Panc1 (cell line): ENCODE data around the gene ZNF253. TPM values are rescaled to one million over a fixed set of nuclear protein-coding genes. Genes with fewer than 3 reads are reported as not detected.

ENCODE experiments used
- ATAC-seq: fragments of 200-7000 bp; cut with Tn5 transposase; 2 replicates; pipeline ENCODE4 v1.9.1; 2020; ENCODE audit warnings: mild to moderate bottlenecking, moderate library complexity
- BruUV-seq: library from RNA; stranded (reverse); fragments of 400-500 nt; replicated peaks from 2 replicates; lab custom pipeline; 2021; lab: Mats Ljungman, UMichigan
- CTCF ChIA-PET: fragments of 300-600 bp; sonication (Branson Sonifier 250); formaldehyde crosslinking; loops from one replicate; lab custom pipeline; 2022; ENCODE audit warnings: antibody characterized with exemption; lab: Charles Lee
- POLR2A ChIA-PET: fragments of 300-600 bp; sonication (Branson Sonifier 250); formaldehyde crosslinking; loops from one replicate; lab custom pipeline; 2022; ENCODE audit warnings: antibody characterized with exemption; lab: Charles Lee
- DNase-seq: peaks from one replicate; pipeline ENCODE4 v3.0.0-alpha.2; 2010; ENCODE audit warnings: low read depth, low spot score
- H3K27ac ChIP-seq: 2 replicates; pipeline ENCODE4 v1.5.1; 2011; ENCODE audit warnings: mild to moderate bottlenecking, low read length, inconsistent platforms
- H3K27me3 ChIP-seq: fragments of 200-500 bp; sonication (Bioruptor generic); 2 replicates; pipeline ENCODE4 v1.6.0; 2014; ENCODE audit warnings: low read length, inconsistent platforms; ENCODE audit not compliant: control insufficient read depth, insufficient read depth
- H3K36me3 ChIP-seq: fragments of 200-500 bp; sonication (Bioruptor generic); 2 replicates; pipeline ENCODE4 v1.5.1; 2014; ENCODE audit warnings: inconsistent platforms, mild to moderate bottlenecking, low read length, moderate library complexity; ENCODE audit not compliant: control insufficient read depth, insufficient read depth
- H3K4me1 ChIP-seq: 2 replicates; pipeline ENCODE4 v1.5.1; 2011; ENCODE audit warnings: inconsistent platforms, mild to moderate bottlenecking, low read length, moderate library complexity; ENCODE audit not compliant: control insufficient read depth, insufficient read depth
- H3K4me3 ChIP-seq, 2 experiments: 2 replicates each; pipeline ENCODE4 v1.5.1; 2011 to 2012; ENCODE audit warnings: low read depth in 2 of 2, low read length in 2 of 2, mild to moderate bottlenecking in 2 of 2, inconsistent platforms in 1 of 2, moderate library complexity in 1 of 2
- H3K9me3 ChIP-seq: fragments of 200-500 bp; sonication (Bioruptor generic); 2 replicates; pipeline ENCODE4 v1.5.1; 2014; ENCODE audit warnings: low read depth, mild to moderate bottlenecking, inconsistent platforms, low read length, moderate library complexity; ENCODE audit not compliant: control insufficient read depth, insufficient read depth
- POLR2AphosphoS5 ChIP-seq: IDR thresholded peaks from 2 replicates; pipeline ENCODE4 v1.6.1; 2012; ENCODE audit warnings: mild to moderate bottlenecking, low read depth, low read length, moderate library complexity
- SIN3A ChIP-seq: IDR thresholded peaks from 2 replicates; pipeline ENCODE4 v1.6.1; 2012; ENCODE audit warnings: low read depth, mild to moderate bottlenecking, low read length, moderate library complexity, borderline replicate concordance; ENCODE audit not compliant: insufficient read depth
- TCF7L2 ChIP-seq: IDR thresholded peaks from 2 replicates; pipeline ENCODE4 v1.6.1; 2011; ENCODE audit warnings: mild to moderate bottlenecking, low read depth, low read length, inconsistent platforms
- in situ Hi-C: cut with HindIII; loops from 2 replicates; pipeline ENCODE4 v1.10.0; 2016; ENCODE audit warnings: low sequenced_read_pairs, low pct_unique_long_range_greater_than_20kb
- intact Hi-C: fragments of 100-400 bp; cut with micrococcal nuclease; formaldehyde crosslinking; loops from one replicate; pipeline ENCODE4 v1.10.0; 2022; ENCODE audit not compliant: unreplicated experiment
- total RNA-seq: library from RNA; stranded (reverse); gene quantifications from one replicate; pipeline ENCODE4 v1.2.1, GENCODE V29; 2021; ENCODE audit not compliant: unreplicated experiment
- TF ChIP-seq, protein P1 (sequence below): fragments of 450-650 bp; IDR thresholded peaks from 2 replicates; pipeline ENCODE4 v1.5.1; 2017; ENCODE audit warnings: mild to moderate bottlenecking
- TF ChIP-seq, protein P2 (sequence below), 2 experiments: IDR thresholded peaks; 2 replicates each; pipeline ENCODE4 v1.6.1; 2011 to 2012; ENCODE audit warnings: low read depth in 2 of 2, control low read depth in 1 of 2, low read length in 1 of 2, mild to moderate bottlenecking in 1 of 2, moderate library complexity in 1 of 2; ENCODE audit not compliant: insufficient read depth in 1 of 2

Gene ZNF253
- total RNA-seq, 1 experiment from 2014 or later: 8.9 TPM

DNA sequence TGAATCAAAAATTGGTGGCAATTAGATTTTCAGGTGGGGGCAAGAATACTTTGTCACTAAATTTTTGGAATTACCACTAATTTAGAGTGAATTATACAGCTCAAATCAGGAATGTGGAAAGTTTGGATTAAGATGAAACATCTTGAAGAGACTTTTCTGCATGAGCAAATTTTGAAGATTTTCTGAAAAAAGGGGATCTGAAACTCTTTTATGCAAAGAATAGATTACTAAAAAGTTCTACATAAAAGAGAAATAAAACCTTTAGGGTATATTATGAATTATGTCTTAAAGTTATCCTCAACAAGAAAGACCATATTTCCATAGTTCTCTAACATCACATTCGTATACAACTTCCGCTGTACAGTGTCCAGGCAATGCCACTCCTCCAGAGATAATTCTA, 71.7 kb downstream of the ZNF253 start:
- Histone ChIP-seq H3K36me3 (no peaks in the 10 kb centered on the region), H3K9me3 (peaks cover 25% of the 10 kb centered on the region; the same call in 1 of the 2 replicates), H3K27me3 (no peaks in the 10 kb centered on the region), H3K4me1 (no peaks in the 10 kb centered on the region), H3K27ac (no peak overlapping the region), H3K4me3 (no peak overlapping the region)
- intact Hi-C loops: no loop called here
- DNase-seq (no peak), ATAC-seq (no peak)
- TF ChIP-seq SIN3A (no peak), TCF7L2 (no peak), POLR2AphosphoS5 (no peak)
- TF ChIP-seq, protein P1, sequence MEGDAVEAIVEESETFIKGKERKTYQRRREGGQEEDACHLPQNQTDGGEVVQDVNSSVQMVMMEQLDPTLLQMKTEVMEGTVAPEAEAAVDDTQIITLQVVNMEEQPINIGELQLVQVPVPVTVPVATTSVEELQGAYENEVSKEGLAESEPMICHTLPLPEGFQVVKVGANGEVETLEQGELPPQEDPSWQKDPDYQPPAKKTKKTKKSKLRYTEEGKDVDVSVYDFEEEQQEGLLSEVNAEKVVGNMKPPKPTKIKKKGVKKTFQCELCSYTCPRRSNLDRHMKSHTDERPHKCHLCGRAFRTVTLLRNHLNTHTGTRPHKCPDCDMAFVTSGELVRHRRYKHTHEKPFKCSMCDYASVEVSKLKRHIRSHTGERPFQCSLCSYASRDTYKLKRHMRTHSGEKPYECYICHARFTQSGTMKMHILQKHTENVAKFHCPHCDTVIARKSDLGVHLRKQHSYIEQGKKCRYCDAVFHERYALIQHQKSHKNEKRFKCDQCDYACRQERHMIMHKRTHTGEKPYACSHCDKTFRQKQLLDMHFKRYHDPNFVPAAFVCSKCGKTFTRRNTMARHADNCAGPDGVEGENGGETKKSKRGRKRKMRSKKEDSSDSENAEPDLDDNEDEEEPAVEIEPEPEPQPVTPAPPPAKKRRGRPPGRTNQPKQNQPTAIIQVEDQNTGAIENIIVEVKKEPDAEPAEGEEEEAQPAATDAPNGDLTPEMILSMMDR: no peak
- TF ChIP-seq, protein P2, sequence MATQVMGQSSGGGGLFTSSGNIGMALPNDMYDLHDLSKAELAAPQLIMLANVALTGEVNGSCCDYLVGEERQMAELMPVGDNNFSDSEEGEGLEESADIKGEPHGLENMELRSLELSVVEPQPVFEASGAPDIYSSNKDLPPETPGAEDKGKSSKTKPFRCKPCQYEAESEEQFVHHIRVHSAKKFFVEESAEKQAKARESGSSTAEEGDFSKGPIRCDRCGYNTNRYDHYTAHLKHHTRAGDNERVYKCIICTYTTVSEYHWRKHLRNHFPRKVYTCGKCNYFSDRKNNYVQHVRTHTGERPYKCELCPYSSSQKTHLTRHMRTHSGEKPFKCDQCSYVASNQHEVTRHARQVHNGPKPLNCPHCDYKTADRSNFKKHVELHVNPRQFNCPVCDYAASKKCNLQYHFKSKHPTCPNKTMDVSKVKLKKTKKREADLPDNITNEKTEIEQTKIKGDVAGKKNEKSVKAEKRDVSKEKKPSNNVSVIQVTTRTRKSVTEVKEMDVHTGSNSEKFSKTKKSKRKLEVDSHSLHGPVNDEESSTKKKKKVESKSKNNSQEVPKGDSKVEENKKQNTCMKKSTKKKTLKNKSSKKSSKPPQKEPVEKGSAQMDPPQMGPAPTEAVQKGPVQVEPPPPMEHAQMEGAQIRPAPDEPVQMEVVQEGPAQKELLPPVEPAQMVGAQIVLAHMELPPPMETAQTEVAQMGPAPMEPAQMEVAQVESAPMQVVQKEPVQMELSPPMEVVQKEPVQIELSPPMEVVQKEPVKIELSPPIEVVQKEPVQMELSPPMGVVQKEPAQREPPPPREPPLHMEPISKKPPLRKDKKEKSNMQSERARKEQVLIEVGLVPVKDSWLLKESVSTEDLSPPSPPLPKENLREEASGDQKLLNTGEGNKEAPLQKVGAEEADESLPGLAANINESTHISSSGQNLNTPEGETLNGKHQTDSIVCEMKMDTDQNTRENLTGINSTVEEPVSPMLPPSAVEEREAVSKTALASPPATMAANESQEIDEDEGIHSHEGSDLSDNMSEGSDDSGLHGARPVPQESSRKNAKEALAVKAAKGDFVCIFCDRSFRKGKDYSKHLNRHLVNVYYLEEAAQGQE (IDR thresholded peaks at IDR 0.05; ENCODE audit: insufficient read depth in 1 of 2, low read depth in 2 of 2, low read length in 1 of 2): no peak
- in situ Hi-C loops: no loop called here
- ChIA-PET CTCF (no interaction called here), POLR2A (no interaction called here)
- BruUV-seq: no TSS peak

- Histone ChIP-seq H3K9me3 (peaks cover 17% of the 10 kb centered on the region; the same call in 1 of the 2 replicates), H3K36me3 (no peaks in the 10 kb centered on the region), H3K27ac (no peak overlapping the region), H3K4me3 (no peak overlapping the region), H3K4me1 (no peaks in the 10 kb centered on the region), H3K27me3 (no peaks in the 10 kb centered on the region)
- ATAC-seq (no peak), DNase-seq (no peak)
- POLR2A ChIA-PET: no interaction called here
- TF ChIP-seq TCF7L2 (no peak), POLR2AphosphoS5 (no peak), SIN3A (no peak)
- TF ChIP-seq, protein P1: no peak
- TF ChIP-seq, protein P2 (IDR thresholded peaks at IDR 0.05; ENCODE audit: insufficient read depth in 1 of 2, low read depth in 2 of 2, low read length in 1 of 2): no peak
- intact Hi-C loops (no loop called here), in situ Hi-C loops (no loop called here)
- BruUV-seq: no TSS peak
- CTCF ChIA-PET: no interaction called here
Measured at GRCh38 chr19:19938449-19938848, 72.8 kb downstream of the ZNF253 start.
